Fibroblast of lung (primary cell): ENCODE results near the gene ENTPD7. TPM values are rescaled to one million over a fixed set of nuclear protein-coding genes. Genes with fewer than 3 reads are reported as not detected.

Experiments
- DNase-seq, 2 donors: peaks; one replicate each; pipeline versions ENCODE4 v3.0.0 to v3.0.0-alpha.2; 2010; ENCODE audit warnings: low read depth in 2 of 2
- H2AFZ ChIP-seq: 2 replicates; pipeline ENCODE4 v1.5.1; 2012; ENCODE audit warnings: low read length, control low read depth, inconsistent platforms
- H3K27ac ChIP-seq: 2 replicates; pipeline ENCODE4 v1.5.1; 2011; ENCODE audit warnings: low read length, control low read depth; ENCODE audit not compliant: insufficient read depth
- H3K27me3 ChIP-seq: 2 replicates; pipeline ENCODE4 v1.5.1; 2011; ENCODE audit warnings: mild to moderate bottlenecking, low read length; ENCODE audit not compliant: control insufficient read depth, insufficient read depth
- H3K36me3 ChIP-seq: 2 replicates; pipeline ENCODE4 v1.5.1; 2011; ENCODE audit warnings: low read length; ENCODE audit not compliant: control insufficient read depth, insufficient read depth
- H3K4me1 ChIP-seq: 2 replicates; pipeline ENCODE4 v1.5.1; 2011; ENCODE audit warnings: low read length; ENCODE audit not compliant: control insufficient read depth, insufficient read depth; ENCODE audit errors: extremely low read depth
- H3K4me2 ChIP-seq: 2 replicates; pipeline ENCODE4 v1.5.1; 2011; ENCODE audit warnings: low read length, control low read depth; ENCODE audit not compliant: insufficient read depth; ENCODE audit errors: extremely low read depth
- H3K4me3 ChIP-seq, 4 experiments: fragments of 200-600 bp in 1 of 4; sonication (generic) in 1 of 4; replicated peaks in 1 of 4; 2 replicates each; pipeline ENCODE4 v1.5.1; 2011 to 2016; ENCODE audit warnings: low read length in 4 of 4, low read depth in 3 of 4, mild to moderate bottlenecking in 3 of 4, control low read depth in 2 of 4, inconsistent platforms in 1 of 4, mixed read lengths in 1 of 4; ENCODE audit not compliant: insufficient read depth in 1 of 4; ENCODE audit errors: control extremely low read depth in 1 of 4
- H3K79me2 ChIP-seq: 2 replicates; pipeline ENCODE4 v1.5.1; 2012; ENCODE audit warnings: mild to moderate bottlenecking, low read length, inconsistent platforms; ENCODE audit not compliant: control insufficient read depth, insufficient read depth
- H3K9ac ChIP-seq: 2 replicates; pipeline ENCODE4 v1.5.1; 2011; ENCODE audit warnings: mild to moderate bottlenecking, low read length, control low read depth; ENCODE audit not compliant: insufficient read depth
- H3K9me3 ChIP-seq: 2 replicates; pipeline ENCODE4 v1.5.1; 2012; ENCODE audit warnings: low read depth, low read length; ENCODE audit not compliant: control insufficient read depth, insufficient read depth
- H4K20me1 ChIP-seq: 2 replicates; pipeline ENCODE4 v1.5.1; 2011; ENCODE audit warnings: low read length; ENCODE audit not compliant: control insufficient read depth, insufficient read depth; ENCODE audit errors: extremely low read depth
- EZH2 ChIP-seq: IDR thresholded peaks from 2 replicates; pipeline ENCODE4 v1.5.1; 2012; ENCODE audit warnings: low read length, control low read depth, mild to moderate bottlenecking; ENCODE audit errors: missing control alignments
- polyA plus RNA-seq, 2 donors: library from polyadenylated mRNA; depleted of rRNA in 1 of 2; stranded (reverse) in 1 of 2; unstranded in 1 of 2; fragments of >200 nt; gene quantifications; 2 replicates each; pipeline ENCODE4 v1.2.1, GENCODE V29; 2011 to 2012; ENCODE audit warnings: missing spikeins in 1 of 2
- total RNA-seq: library from RNA; depleted of rRNA; stranded (reverse); fragments of >200 nt; gene quantifications from 2 replicates; pipeline ENCODE4 v1.2.1, GENCODE V29; 2014
- TF ChIP-seq, protein P1 (sequence below), 2 donors: IDR thresholded peaks in 1 of 2; conservative IDR thresholded peaks in 1 of 2; 1 replicate in 1 of 2; 2 replicates in 1 of 2; pipeline ENCODE4 v1.5.1; 2011 to 2012; ENCODE audit warnings: low read length in 2 of 2, control low read depth in 1 of 2, inconsistent platforms in 1 of 2, low read depth in 1 of 2, mild to moderate bottlenecking in 1 of 2

Gene ENTPD7
- total and polyA plus RNA-seq, 2 donors (not counting 1 experiment from before 2014, with no cell fraction given) = 17.3 to 28.9 TPM

DNA sequence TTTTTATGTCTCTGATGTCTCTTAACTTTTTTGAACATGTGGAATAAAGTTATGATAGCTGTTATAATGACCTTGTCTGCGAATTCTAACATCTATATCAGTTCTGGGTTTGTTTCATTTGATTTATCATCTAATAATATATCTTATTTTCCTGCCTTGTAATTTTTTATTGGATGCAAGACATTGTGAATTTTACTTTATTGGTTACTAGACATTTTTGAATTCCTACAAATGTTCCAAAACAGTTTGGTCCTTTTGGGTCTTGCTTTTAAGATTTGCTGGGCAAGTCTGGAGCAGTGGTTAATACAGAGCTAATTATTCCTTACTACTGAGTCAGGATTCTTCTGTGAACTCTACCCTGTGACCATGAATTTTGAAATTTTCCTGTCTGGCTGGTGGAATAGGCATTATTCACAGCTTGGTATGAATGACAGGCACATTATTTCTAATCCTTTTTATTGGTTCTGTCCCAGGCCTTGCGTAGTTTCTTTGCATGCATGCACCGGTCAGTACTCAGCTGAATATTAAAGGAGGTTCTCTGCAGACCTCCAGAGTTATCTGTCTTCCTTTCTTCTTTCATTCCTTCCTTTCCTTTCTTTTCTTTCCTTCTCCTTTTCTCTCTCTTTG lies 81.7 kb downstream of the ENTPD7 start:
- Histone ChIP-seq H3K79me2 (no peaks in the 10 kb centered on the region), H3K4me2 (no peak overlapping the region), H3K4me1 (peaks cover 5% of the 10 kb centered on the region), H3K9ac (no peak overlapping the region), H4K20me1 (no peaks in the 10 kb centered on the region), H3K9me3 (no peaks in the 10 kb centered on the region), H3K4me3 (no peak overlapping the region), H3K36me3 (no peaks in the 10 kb centered on the region), H3K27me3 (no peaks in the 10 kb centered on the region), H2AFZ (no peak overlapping the region), H3K27ac (no peak overlapping the region)
- TF ChIP-seq, protein P1, sequence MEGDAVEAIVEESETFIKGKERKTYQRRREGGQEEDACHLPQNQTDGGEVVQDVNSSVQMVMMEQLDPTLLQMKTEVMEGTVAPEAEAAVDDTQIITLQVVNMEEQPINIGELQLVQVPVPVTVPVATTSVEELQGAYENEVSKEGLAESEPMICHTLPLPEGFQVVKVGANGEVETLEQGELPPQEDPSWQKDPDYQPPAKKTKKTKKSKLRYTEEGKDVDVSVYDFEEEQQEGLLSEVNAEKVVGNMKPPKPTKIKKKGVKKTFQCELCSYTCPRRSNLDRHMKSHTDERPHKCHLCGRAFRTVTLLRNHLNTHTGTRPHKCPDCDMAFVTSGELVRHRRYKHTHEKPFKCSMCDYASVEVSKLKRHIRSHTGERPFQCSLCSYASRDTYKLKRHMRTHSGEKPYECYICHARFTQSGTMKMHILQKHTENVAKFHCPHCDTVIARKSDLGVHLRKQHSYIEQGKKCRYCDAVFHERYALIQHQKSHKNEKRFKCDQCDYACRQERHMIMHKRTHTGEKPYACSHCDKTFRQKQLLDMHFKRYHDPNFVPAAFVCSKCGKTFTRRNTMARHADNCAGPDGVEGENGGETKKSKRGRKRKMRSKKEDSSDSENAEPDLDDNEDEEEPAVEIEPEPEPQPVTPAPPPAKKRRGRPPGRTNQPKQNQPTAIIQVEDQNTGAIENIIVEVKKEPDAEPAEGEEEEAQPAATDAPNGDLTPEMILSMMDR (conservative IDR thresholded peaks at IDR 0.05 in 1 of 2, IDR thresholded peaks at IDR 0.05 in 1 of 2; ENCODE audit: low read depth in 1 of 2, low read length in 2 of 2) = no peak
- no peak for TF ChIP-seq EZH2
- no peak for DNase-seq

GRCh38 chr10:99742254-99742653 lies 82.9 kb downstream of the ENTPD7 start:
- Histone ChIP-seq H4K20me1 (no peaks in the 10 kb centered on the region), H3K4me2 (no peak overlapping the region), H3K79me2 (no peaks in the 10 kb centered on the region), H3K9me3 (no peaks in the 10 kb centered on the region), H3K27me3 (no peaks in the 10 kb centered on the region), H2AFZ (no peak overlapping the region), H3K9ac (no peak overlapping the region), H3K4me1 (peaks cover 5% of the 10 kb centered on the region), H3K27ac (no peak overlapping the region), H3K36me3 (no peaks in the 10 kb centered on the region), H3K4me3 (no peak overlapping the region)
- no peak for TF ChIP-seq EZH2
- TF ChIP-seq, protein P1 (conservative IDR thresholded peaks at IDR 0.05 in 1 of 2, IDR thresholded peaks at IDR 0.05 in 1 of 2; ENCODE audit: low read depth in 1 of 2, low read length in 2 of 2) = no peak
- no peak for DNase-seq

DNA sequence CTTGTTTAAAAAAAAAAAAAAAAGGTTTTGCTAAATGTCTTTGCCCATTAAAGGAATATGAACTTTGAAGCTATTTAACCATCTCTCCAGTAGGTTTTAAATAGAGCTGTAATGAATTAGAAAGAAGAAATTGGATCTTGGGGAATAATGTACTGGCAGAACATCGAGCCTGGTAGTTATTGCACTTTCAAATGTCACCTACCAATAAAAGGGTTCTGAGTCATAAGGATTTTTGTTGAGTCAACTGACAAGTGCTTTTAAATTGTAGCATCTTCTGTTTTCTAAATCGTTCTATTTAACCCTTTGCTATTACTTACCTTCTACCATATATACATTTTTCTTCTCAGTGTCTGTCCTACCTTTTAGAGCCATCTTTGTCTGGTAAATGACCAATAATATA lies 83.4 kb downstream of the ENTPD7 start:
- H3K4me2 ChIP-seq = no peak overlapping the region
- H4K20me1 ChIP-seq = no peaks in the 10 kb centered on the region
- H3K9ac ChIP-seq = no peak overlapping the region
- no peaks in the 10 kb centered on the region for H3K9me3 ChIP-seq
- H2AFZ ChIP-seq = no peak overlapping the region
- no peaks in the 10 kb centered on the region for H3K79me2 ChIP-seq
- no peak for TF ChIP-seq EZH2
- TF ChIP-seq, protein P1 (conservative IDR thresholded peaks at IDR 0.05 in 1 of 2, IDR thresholded peaks at IDR 0.05 in 1 of 2; ENCODE audit: low read depth in 1 of 2, low read length in 2 of 2) = no peak
- H3K4me3 ChIP-seq = no peak overlapping the region
- no peak overlapping the region for H3K27ac ChIP-seq
- H3K4me1 ChIP-seq = peaks cover 5% of the 10 kb centered on the region
- no peaks in the 10 kb centered on the region for H3K36me3 ChIP-seq
- H3K27me3 ChIP-seq = no peaks in the 10 kb centered on the region
- peak; percentile 22 to 23 for DNase-seq
